K562 (cell line): Measurements from ENCODE around the gene PSMB2.

Source experiments
- FOXJ3 ChIP-seq: sonication (generic); formaldehyde crosslinking; IDR thresholded peaks from 2 replicates; pipeline ENCODE4 v1.4.0; 2020; ENCODE audit warnings: mild to moderate bottlenecking, missing genetic modification reagents
- KDM1A ChIP-seq, 2 experiments: fragments of 450-650 bp; IDR thresholded peaks; 2 replicates each; pipeline ENCODE4 v1.6.1; 2016; ENCODE audit warnings: mild to moderate bottlenecking in 2 of 2
- KLF13 ChIP-seq: fragments of 450-650 bp; IDR thresholded peaks from 2 replicates; pipeline ENCODE4 v1.6.1; 2016; ENCODE audit warnings: missing genetic modification characterization, low read depth, mild to moderate bottlenecking, missing compliant biosample characterization, moderate library complexity, borderline replicate concordance
- RAD21 ChIP-seq, 2 experiments: fragments of 250-450 bp in 1 of 2; fragments of 450-650 bp in 1 of 2; sonication (Bioruptor Pico) in 1 of 2; formaldehyde crosslinking in 1 of 2; IDR thresholded peaks in 1 of 2; conservative IDR thresholded peaks in 1 of 2; 2 replicates each; pipeline versions ENCODE4 v1.4.0 to v1.8.0; 2020 to 2022; ENCODE audit warnings: mild to moderate bottlenecking in 2 of 2, moderate library complexity in 1 of 2
- RFX5 ChIP-seq: IDR thresholded peaks from 2 replicates; pipeline ENCODE4 v1.6.1; 2011; ENCODE audit warnings: low read depth, mild to moderate bottlenecking, improper control_type of control experiment, low read length
- ZNF174 ChIP-seq: fragments of 250-450 bp; sonication (Bioruptor Pico); IDR thresholded peaks from 2 replicates; pipeline ENCODE4 v1.4.0; 2020; ENCODE audit warnings: mild to moderate bottlenecking
- TF ChIP-seq, protein P1 (sequence below): fragments of 450-650 bp; IDR thresholded peaks from 2 replicates; pipeline ENCODE4 v1.6.1; 2016; ENCODE audit warnings: antibody characterized with exemption
- TF ChIP-seq, protein P2 (sequence below), 3 experiments: IDR thresholded peaks in 2 of 3; conservative IDR thresholded peaks in 1 of 3; 2 replicates each; pipeline ENCODE4 v1.5.1; 2011 to 2012; ENCODE audit warnings: low read length in 3 of 3, mild to moderate bottlenecking in 3 of 3, control low read depth in 2 of 3, improper control_type of control experiment in 1 of 3, inconsistent platforms in 1 of 3, low read depth in 1 of 3, mixed read lengths in 1 of 3, moderate library complexity in 1 of 3; ENCODE audit not compliant: insufficient read depth in 2 of 3

DNA sequence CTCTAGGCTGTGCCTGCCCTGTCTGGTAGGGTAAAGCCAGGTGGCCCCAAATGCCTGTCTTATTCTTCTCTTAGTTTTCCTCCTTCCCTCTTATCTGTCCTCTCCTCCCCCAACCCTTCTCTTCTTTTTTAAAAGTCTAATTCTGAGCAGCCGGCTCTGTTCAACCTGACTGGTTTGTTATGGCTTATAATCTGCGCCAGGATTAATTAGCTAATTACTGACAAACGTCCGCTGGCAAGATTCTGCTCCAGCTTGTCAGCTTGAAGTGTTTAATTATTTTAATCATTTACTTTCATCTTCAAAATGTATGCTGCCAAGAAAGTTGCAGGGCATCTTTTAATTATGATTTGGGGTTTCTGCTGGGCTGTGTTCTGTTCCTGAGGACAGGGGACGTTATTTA lies 27.2 kb upstream of the PSMB2 start:
- TF ChIP-seq KLF13 = no peak
- TF ChIP-seq RAD21 (CRISPR knock-in tag; conservative IDR thresholded peaks at IDR 0.05 in 1 of 2, IDR thresholded peaks at IDR 0.05 in 1 of 2) = no peak
- TF ChIP-seq FOXJ3 (CRISPR knock-in tag) = no peak
- TF ChIP-seq, protein P1, sequence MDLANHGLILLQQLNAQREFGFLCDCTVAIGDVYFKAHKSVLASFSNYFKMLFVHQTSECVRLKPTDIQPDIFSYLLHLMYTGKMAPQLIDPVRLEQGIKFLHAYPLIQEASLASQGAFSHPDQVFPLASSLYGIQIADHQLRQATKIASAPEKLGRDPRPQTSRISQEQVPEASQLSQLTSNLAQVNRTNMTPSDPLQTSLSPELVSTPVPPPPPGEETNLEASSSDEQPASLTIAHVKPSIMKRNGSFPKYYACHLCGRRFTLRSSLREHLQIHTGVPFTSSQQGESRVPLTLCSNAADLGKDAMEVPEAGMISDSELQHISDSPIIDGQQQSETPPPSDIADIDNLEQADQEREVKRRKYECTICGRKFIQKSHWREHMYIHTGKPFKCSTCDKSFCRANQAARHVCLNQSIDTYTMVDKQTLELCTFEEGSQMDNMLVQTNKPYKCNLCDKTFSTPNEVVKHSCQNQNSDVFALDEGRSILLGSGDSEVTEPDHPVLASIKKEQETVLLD = no peak
- TF ChIP-seq KDM1A (IDR thresholded peaks at IDR 0.05) = no peak
- TF ChIP-seq, protein P2, sequence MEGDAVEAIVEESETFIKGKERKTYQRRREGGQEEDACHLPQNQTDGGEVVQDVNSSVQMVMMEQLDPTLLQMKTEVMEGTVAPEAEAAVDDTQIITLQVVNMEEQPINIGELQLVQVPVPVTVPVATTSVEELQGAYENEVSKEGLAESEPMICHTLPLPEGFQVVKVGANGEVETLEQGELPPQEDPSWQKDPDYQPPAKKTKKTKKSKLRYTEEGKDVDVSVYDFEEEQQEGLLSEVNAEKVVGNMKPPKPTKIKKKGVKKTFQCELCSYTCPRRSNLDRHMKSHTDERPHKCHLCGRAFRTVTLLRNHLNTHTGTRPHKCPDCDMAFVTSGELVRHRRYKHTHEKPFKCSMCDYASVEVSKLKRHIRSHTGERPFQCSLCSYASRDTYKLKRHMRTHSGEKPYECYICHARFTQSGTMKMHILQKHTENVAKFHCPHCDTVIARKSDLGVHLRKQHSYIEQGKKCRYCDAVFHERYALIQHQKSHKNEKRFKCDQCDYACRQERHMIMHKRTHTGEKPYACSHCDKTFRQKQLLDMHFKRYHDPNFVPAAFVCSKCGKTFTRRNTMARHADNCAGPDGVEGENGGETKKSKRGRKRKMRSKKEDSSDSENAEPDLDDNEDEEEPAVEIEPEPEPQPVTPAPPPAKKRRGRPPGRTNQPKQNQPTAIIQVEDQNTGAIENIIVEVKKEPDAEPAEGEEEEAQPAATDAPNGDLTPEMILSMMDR (IDR thresholded peaks at IDR 0.05 in 2 of 3, conservative IDR thresholded peaks at IDR 0.05 in 1 of 3; ENCODE audit: insufficient read depth in 2 of 3, low read depth in 1 of 3, low read length in 3 of 3) = no peak
- TF ChIP-seq ZNF174 (CRISPR knock-in tag) = no peak
- no peak for TF ChIP-seq RFX5
